HG03571 (cell line): Measurements from ENCODE around the gene TSPAN18.

Source experiments
- ATAC-seq: cut with Tn5 transposase; IDR thresholded peaks from one replicate; pipeline ENCODE4 v1.9.1; 2021; ENCODE audit not compliant: unreplicated experiment

Gene TSPAN18

DNA sequence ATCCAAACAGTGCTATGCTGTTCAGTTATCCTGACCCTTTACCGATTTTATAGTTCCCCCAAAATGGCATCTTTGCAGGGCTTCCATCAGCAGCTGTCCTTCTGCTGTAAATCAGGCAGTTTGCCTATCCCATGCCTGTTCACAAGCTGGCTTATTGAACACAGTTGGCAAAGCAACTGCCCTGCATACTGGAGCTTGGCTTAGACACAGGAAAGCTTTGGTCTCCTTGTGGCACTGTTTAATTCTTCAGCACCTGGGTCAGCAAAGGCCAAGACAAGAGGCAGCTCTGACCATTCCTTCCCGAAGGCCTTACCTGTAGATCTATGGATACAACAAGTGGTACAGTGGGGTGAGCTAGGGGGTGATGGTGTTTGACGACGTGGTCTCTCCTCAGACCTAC is 32.2 kb downstream of the TSPAN18 start:
- no peak for ATAC-seq

GRCh38 chr11:44759743-44760476 is 33.1 kb downstream of the TSPAN18 start:
- no peak for ATAC-seq

DNA sequence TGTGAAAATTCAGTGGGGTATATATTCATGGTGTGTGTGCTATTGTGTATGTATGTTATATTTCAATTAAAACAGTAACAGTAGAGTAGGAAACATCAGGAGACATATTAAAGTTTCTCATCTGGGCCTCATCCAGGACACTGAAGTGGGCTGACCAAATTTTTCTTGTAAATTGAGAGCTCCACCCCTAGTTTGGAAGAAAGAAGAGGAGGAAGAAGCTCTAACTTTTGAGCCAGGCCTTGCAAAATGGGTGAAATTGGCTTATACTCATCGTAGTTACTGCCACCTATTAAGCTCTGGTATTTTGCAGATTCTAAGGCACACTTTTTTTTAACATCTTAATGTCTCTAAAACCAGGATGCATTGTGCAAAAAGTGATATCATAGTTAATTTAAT is 33.7 kb downstream of the TSPAN18 start:
- no peak for ATAC-seq

DNA sequence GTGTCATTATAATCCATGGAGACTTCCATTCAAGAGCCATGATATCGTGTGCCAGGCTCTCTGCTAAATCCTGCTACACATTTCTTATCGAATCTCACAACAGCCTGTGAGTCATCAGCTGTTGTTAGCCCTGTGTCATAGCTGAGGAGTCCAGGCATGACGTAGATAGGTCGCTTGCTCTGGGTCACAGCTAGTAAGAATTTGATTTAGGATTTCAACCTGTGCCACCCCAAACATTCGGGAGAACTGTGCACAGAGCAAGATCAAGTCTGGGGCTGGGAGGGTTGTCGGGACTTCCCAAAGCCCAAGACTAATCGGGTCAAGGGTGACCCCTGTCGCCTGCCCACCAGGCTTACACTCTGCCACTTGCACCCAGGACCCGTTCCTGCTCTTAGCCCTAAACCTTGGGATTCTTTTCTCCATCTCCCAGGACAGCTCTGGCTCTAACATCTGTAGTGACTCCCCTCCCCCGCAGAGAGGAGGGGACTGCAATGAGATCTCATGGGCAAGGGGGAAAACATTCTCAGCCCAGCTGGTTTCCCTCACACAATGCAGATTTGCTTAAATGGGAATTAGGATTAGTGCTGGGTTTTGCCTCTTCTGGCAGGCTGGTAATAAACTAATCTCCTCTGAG is 34.3 kb downstream of the TSPAN18 start:
- no peak for ATAC-seq

- no peak for ATAC-seq
These were observed 34.8 kb downstream of the TSPAN18 start for GRCh38 chr11:44761551-44761961.

GRCh38 chr11:44763121-44763820 is 36.5 kb downstream of the TSPAN18 start:
- no peak for ATAC-seq

GRCh38 chr11:44764583-44764982 is 37.8 kb downstream of the TSPAN18 start:
- no peak for ATAC-seq

DNA sequence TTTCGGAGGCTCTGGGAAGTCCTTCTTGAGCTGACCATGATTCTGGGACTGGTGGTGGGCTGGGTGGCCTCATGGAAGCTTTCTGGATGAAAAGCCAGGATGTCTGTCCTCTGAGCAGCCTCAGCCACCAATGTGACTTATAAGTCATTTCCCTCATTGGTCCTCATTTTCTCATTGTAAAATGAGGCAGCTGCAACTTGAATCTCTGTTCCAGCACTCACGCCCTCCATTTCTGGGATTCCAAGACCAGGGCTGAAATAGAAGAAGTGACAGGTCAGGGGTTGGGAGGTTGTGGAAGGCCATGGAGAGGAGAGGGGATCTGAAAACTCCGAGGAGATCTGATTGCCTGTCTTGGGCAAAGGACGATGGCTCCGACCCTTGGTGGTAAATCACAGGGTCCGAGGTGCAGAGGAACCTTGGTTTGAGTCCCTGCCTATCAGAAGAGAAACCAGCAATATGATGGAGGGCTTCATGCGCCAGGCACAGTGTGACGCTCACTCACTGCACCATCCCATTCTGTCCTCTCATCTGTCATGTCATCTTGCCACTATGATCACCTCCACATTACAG is 38.3 kb downstream of the TSPAN18 start:
- ATAC-seq = no peak

- ATAC-seq = no peak
These were observed 38.9 kb downstream of the TSPAN18 start for GRCh38 chr11:44765676-44766075.

GRCh38 chr11:44766112-44766971 is 39.6 kb downstream of the TSPAN18 start:
- ATAC-seq = no peak

GRCh38 chr11:44766972-44767278 is 40.2 kb downstream of the TSPAN18 start:
- no peak for ATAC-seq

GRCh38 chr11:44767421-44767820 is 40.7 kb downstream of the TSPAN18 start:
- no peak for ATAC-seq

- no peak for ATAC-seq
These were observed 43.6 kb downstream of the TSPAN18 start for GRCh38 chr11:44770401-44770800.

DNA sequence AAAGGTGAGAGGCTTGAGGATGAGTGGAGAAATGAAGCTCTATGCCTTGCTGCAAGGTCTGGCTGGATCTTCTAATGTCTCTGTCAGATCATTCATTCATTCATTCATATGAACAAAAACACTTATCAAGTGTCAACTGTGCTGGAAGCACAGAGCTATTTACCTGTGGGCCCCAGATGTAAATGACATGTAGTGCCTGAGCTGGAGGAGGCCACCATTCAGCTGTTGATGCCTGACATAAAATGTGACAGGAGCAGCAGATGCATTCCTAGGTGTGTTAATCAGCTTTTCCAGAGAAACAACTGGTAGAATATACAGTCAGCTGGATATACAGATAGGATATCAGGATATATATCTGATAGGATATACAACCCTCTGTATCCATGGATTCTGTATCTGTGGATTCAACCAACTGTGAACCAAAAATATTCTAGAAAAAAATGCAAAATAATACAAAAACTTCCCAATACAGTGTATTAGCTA is 44.5 kb downstream of the TSPAN18 start:
- no peak for ATAC-seq

GRCh38 chr11:44771841-44772240 is 45.1 kb downstream of the TSPAN18 start:
- no peak for ATAC-seq

- no peak for ATAC-seq
These were observed 46.7 kb downstream of the TSPAN18 start for GRCh38 chr11:44773351-44773965.

GRCh38 chr11:44774108-44774507 is 47.3 kb downstream of the TSPAN18 start:
- ATAC-seq = no peak

DNA sequence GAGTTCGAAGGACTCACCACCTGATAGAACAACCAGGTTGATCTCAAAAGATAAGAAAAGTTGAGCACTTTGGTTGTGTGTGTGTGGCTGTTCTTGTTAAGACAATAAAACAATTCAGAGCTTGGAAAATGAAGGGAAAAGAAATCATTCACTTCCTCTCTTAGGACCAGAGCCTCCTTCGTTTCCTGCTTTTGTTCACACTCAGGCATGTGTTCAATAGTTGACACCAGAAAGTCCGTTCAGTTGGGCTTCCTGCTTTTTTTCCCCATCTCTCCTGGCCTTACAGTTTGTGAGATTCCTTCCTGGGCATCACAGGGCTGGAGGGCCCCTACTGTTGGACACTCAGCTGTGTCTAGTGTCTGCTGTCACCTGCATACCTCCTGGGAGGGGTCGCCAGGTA is 48.0 kb downstream of the TSPAN18 start:
- ATAC-seq = no peak

DNA sequence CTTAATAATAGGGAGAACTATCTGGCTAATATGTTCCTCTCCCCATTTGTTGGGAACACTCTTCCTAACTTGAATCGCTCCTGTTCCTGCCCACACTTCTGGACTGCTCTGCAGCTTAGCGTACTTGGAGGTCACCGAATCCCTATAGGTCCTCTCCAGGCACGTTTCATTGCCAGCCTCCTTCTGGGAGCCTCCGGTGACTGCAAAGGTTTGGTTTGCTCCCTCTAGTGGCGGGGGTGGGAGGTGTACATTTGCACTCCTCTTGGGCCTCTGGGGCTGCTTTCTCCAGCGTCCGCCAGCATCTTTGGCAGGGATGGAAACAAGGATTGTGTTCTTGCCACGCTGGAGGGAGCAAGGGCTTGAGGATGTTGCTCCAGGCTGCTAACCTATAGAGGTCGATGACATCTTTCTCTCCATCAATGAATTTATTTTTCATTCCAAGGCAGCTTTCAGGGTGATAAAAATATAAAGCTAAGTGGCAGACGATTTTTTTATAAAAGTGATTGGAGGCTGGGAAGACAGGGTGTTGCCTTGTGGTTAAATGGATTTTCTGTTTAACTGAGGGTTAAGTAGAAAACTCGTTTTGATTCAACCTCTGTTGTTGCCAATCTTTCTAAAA is 48.7 kb downstream of the TSPAN18 start:
- ATAC-seq = no peak

- no peak for ATAC-seq
These were observed 49.3 kb downstream of the TSPAN18 start for GRCh38 chr11:44775985-44776446.
